Measurements from ENCODE around the gene SKP1.
"Not testable (repeated sequence)": the region's sequence is repeated elsewhere in the genome, so short reads cannot be mapped to it uniquely, and the experiment has no call there.

Gene SKP1

GRCh38 chr5:134176511-134177368 lies at the start of gene SKP1:
SKP1 (minus strand) TSS chr5:134176950; CDS start chr5:134174022, 2,928 bp downstream.
- FAIRE-seq = no peak

GRCh38 chr5:134225780-134226440 lies 49.2 kb upstream of the SKP1 start, which contains the start of gene PPP2CA:
PPP2CA (minus strand) TSS chr5:134226073; CDS start chr5:134225861, 212 bp downstream.
- no peak for FAIRE-seq

GRCh38 chr5:134224888-134225779 lies 48.4 kb upstream of the SKP1 start:
- no peak for FAIRE-seq

GRCh38 chr5:134223406-134224248 lies 46.9 kb upstream of the SKP1 start:
- no peak for FAIRE-seq

GRCh38 chr5:134221690-134222089 lies 44.9 kb upstream of the SKP1 start:
- not testable (repeated sequence) for FAIRE-seq

GRCh38 chr5:134215757-134216156 lies 39.0 kb upstream of the SKP1 start:
- no peak for FAIRE-seq

GRCh38 chr5:134211263-134212031 lies 34.7 kb upstream of the SKP1 start:
- not testable (repeated sequence) for FAIRE-seq

- no peak for FAIRE-seq
These were observed 32.9 kb upstream of the SKP1 start for GRCh38 chr5:134209477-134210245.

GRCh38 chr5:134207696-134208095 lies 30.9 kb upstream of the SKP1 start:
- no peak for FAIRE-seq

- no peak for FAIRE-seq
These were observed 29.9 kb upstream of the SKP1 start for GRCh38 chr5:134206627-134207160.

- FAIRE-seq = no peak
These were observed 27.8 kb upstream of the SKP1 start for GRCh38 chr5:134204575-134204974.

GRCh38 chr5:134203630-134204029 lies 26.9 kb upstream of the SKP1 start:
- no peak for FAIRE-seq

- no peak for FAIRE-seq
These were observed 18.9 kb upstream of the SKP1 start for GRCh38 chr5:134195666-134196065.

- no peak for FAIRE-seq
These were observed 12.3 kb upstream of the SKP1 start for GRCh38 chr5:134189031-134189430.

- FAIRE-seq = no peak
These were observed 11.3 kb upstream of the SKP1 start for GRCh38 chr5:134188092-134188491.

GRCh38 chr5:134184155-134185135 lies 7.7 kb upstream of the SKP1 start:
- no peak for FAIRE-seq

- no peak for FAIRE-seq
These were observed 6.7 kb upstream of the SKP1 start for GRCh38 chr5:134183481-134183880.

GRCh38 chr5:134178096-134178419 lies 1.3 kb upstream of the SKP1 start:
- FAIRE-seq = no peak

Data from colon (tissue), 2 donors.